ENCODE results near the gene RPS17. TPM values are rescaled to one million over a fixed set of nuclear protein-coding genes. Genes with fewer than 3 reads are reported as not detected.
A peak's percentile ranks its signal among the peaks of the same experiment; 100 is the strongest.

RPS17 gene
- total and polyA plus RNA-seq, 10 of the 15 experiments (the other 5 are each of a cell fraction or from before 2014, with no cell fraction given) = 1,223 to 7,871 (median 3,879) TPM

DNA sequence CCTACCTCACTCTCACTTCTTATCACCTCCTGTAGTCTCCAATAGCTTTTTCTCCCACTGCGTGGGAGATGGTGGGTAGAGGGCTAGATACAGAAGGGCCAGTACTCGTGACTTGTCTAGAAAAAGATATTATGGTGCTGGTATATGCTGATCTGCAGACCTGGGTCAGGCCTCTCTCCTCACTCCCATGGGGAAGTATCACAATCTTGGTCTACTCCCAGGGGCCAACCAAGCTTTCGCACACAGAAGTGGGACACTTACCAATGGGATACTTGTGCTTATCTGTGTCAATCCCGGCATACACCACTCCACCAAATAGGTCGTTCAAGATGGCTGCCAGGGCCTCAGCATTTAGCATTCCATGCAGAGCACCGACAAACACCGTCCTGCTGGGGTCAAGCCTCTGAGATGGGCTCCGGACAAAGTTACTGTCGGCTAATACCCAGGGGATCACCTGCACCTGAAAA is 9.0 kb upstream of the RPS17 start:
- TF ChIP-seq YY1 (IDR thresholded peaks at IDR 0.05; ENCODE audit: low read depth, low read length) (0 out of 2 replicates have a peak, but pooled peaks have one; percentile 16), LARP7 (IDR thresholded peaks at IDR 0.05) (no peak)
- no peak overlapping the region for H3K4me2 ChIP-seq (ENCODE audit: control insufficient read depth, insufficient read depth)
- ChIA-PET RAD21 (ENCODE audit: unreplicated experiment) (no interaction called here), SMC1A (ENCODE audit: uncharacterized antibody, unreplicated experiment) (no interaction called here), CTCF (interaction anchor here (0.6 to 0.9 kb wide), 2 partner anchors 9 to 1940 kb away, joined by 3 to 4 read pairs; partner anchors contain the start of gene RPS17), POLR2A (no interaction called here)
- in situ Hi-C loops (cut with MboI) (loop anchor here (10.0 kb wide), 5 partner anchors 194 to 1254 kb away; partner anchors contain the start of genes FSD2 and WHAMM), intact Hi-C loops (cut with micrococcal nuclease; ENCODE audit: unreplicated experiment) (no loop called here)
- FAIRE-seq (no peak), ATAC-seq (no peak), DNase-seq (ENCODE audit: low read depth, low spot score) (no peak)
- H2AFZ ChIP-seq (ENCODE audit: control insufficient read depth, low read depth, low read length) = no peak overlapping the region
- peaks cover 21% of the 10 kb centered on the region for H3K4me1 ChIP-seq (ENCODE audit: control insufficient read depth, insufficient read depth, low read length)
- no peak overlapping the region for H3K27ac ChIP-seq (ENCODE audit: control insufficient read depth, insufficient read depth)
- BruUV-seq (replicated peaks) = no TSS peak
- H3K27me3 ChIP-seq (replicated peaks in 1 of 2; ENCODE audit: control insufficient read depth in 2 of 2, insufficient read depth in 2 of 2, low read length in 1 of 2) = no peaks in the 10 kb centered on the region
- H3K9me3 ChIP-seq (replicated peaks; ENCODE audit: control insufficient read depth, insufficient read depth, low read length) = no peaks in the 10 kb centered on the region
- no peaks in the 10 kb centered on the region for H3K79me2 ChIP-seq (ENCODE audit: control insufficient read depth, insufficient read depth, low read length)
- H4K20me1 ChIP-seq (ENCODE audit: control insufficient read depth, insufficient read depth) = no peaks in the 10 kb centered on the region
- H3K4me3 ChIP-seq = no peak overlapping the region
- no peaks in the 10 kb centered on the region for H3K36me3 ChIP-seq (ENCODE audit: control insufficient read depth in 2 of 2, insufficient read depth in 2 of 2, low read length in 1 of 2)
- 74% methylated on average over 9 of the region's 9 CpGs for WGBS (ENCODE audit: insufficient coverage, insufficient replicate concordance, low lambda C conversion rate, missing lambda C conversion rate)
- no peak overlapping the region for H3K9ac ChIP-seq (ENCODE audit: control insufficient read depth, insufficient read depth, low read length)

DNA sequence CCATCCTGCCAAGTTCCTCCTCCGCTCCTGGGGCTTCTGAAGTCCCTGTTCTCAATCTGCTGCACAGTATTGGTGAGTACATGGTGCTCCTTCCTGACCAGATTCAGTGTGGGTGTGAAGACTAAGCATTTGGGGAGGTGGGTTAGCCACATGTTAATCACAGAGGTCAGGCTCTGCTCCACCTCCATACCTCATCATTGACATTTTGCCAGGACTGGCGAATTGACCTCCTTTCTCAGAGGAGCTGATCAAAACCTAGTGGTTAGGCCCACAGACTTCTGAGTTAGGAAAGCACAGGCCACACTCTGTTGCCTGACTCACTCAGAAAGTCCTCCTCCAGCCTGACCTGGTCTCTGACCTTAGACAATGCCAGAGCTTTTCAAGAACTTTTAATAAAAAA is 8.4 kb upstream of the RPS17 start:
- intact Hi-C loops (cut with micrococcal nuclease; ENCODE audit: unreplicated experiment) = no loop called here
- ChIA-PET CTCF (interaction anchor here (0.6 to 1.9 kb wide), 3 partner anchors 8 to 1939 kb away, joined by 3 to 4 read pairs (median 4); partner anchors contain the start of gene RPS17), POLR2A (no interaction called here), SMC1A (ENCODE audit: uncharacterized antibody, unreplicated experiment) (interaction anchor here (0.6 kb wide), 1 partner anchor 390 kb away, joined by 3 read pairs; no protein-coding TSS in a partner anchor), RAD21 (ENCODE audit: unreplicated experiment) (no interaction called here)
- 44% methylated on average over 2 of the region's 2 CpGs for WGBS (ENCODE audit: insufficient coverage, insufficient replicate concordance, low lambda C conversion rate, missing lambda C conversion rate)
- Histone ChIP-seq H3K27me3 (replicated peaks in 1 of 2; ENCODE audit: control insufficient read depth in 2 of 2, insufficient read depth in 2 of 2, low read length in 1 of 2) (no peaks in the 10 kb centered on the region), H3K36me3 (ENCODE audit: control insufficient read depth in 2 of 2, insufficient read depth in 2 of 2, low read length in 1 of 2) (no peaks in the 10 kb centered on the region), H3K9ac (ENCODE audit: control insufficient read depth, insufficient read depth, low read length) (no peak overlapping the region), H3K4me2 (ENCODE audit: control insufficient read depth, insufficient read depth) (no peak overlapping the region), H2AFZ (ENCODE audit: control insufficient read depth, low read depth, low read length) (no peak overlapping the region), H3K27ac (ENCODE audit: control insufficient read depth, insufficient read depth) (no peak overlapping the region), H3K79me2 (ENCODE audit: control insufficient read depth, insufficient read depth, low read length) (no peaks in the 10 kb centered on the region), H3K4me1 (ENCODE audit: control insufficient read depth, insufficient read depth, low read length) (peaks cover 21% of the 10 kb centered on the region), H3K4me3 (no peak overlapping the region), H3K9me3 (replicated peaks; ENCODE audit: control insufficient read depth, insufficient read depth, low read length) (no peaks in the 10 kb centered on the region), H4K20me1 (ENCODE audit: control insufficient read depth, insufficient read depth) (no peaks in the 10 kb centered on the region)
- no TSS peak for BruUV-seq (replicated peaks)
- ATAC-seq (no peak; the same call in 2 of the 3 replicates), FAIRE-seq (peak; percentile 18), DNase-seq (ENCODE audit: low read depth, low spot score) (no peak)
- in situ Hi-C loops (cut with MboI) = loop anchor here (10.0 kb wide), 5 partner anchors 194 to 1254 kb away; partner anchors contain the start of genes FSD2 and WHAMM
- TF ChIP-seq, protein P1, sequence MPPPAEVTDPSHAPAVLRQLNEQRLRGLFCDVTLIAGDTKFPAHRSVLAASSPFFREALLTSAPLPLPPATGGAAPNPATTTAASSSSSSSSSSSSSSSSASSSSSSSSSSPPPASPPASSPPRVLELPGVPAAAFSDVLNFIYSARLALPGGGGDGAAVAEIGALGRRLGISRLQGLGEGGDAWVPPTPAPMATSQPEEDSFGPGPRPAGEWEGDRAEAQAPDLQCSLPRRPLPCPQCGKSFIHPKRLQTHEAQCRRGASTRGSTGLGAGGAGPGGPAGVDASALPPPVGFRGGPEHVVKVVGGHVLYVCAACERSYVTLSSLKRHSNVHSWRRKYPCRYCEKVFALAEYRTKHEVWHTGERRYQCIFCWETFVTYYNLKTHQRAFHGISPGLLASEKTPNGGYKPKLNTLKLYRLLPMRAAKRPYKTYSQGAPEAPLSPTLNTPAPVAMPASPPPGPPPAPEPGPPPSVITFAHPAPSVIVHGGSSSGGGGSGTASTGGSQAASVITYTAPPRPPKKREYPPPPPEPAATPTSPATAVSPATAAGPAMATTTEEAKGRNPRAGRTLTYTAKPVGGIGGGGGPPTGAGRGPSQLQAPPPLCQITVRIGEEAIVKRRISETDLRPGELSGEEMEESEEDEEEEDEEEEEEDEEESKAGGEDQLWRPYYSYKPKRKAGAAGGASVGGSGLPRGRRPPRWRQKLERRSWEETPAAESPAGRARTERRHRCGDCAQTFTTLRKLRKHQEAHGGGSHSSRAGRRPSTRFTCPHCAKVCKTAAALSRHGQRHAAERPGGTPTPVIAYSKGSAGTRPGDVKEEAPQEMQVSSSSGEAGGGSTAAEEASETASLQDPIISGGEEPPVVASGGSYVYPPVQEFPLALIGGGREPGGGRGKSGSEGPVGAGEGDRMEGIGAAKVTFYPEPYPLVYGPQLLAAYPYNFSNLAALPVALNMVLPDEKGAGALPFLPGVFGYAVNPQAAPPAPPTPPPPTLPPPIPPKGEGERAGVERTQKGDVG (CRISPR knock-in tag; IDR thresholded peaks at IDR 0.05) = no peak
- no peak for TF ChIP-seq SRF (IDR thresholded peaks at IDR 0.05; ENCODE audit: low read depth in 2 of 2, low read length in 2 of 2)
- 0 out of 2 replicates have a peak, but pooled peaks have one; percentile 16 for TF ChIP-seq MEF2A (IDR thresholded peaks at IDR 0.05; ENCODE audit: insufficient read depth, low read depth, low read length)
- peak; percentile 66 for TF ChIP-seq RUNX3 (IDR thresholded peaks at IDR 0.05; ENCODE audit: low read length)
